Activated CD4-positive, alpha-beta T cell treated with anti-CD3 and anti-CD28 coated beads, Interleukin-2, amount 10 ng/mL, durations not matched to agents 24 days and 14 days (primary cell): ENCODE data around the gene FAIM2. TPM values are rescaled to one million over a fixed set of nuclear protein-coding genes. Genes with fewer than 3 reads are reported as not detected.
A peak's percentile ranks its signal among the peaks of the same experiment; 100 is the strongest.

ENCODE experiments used
- DNase-seq: peaks from one replicate; pipeline ENCODE4 v3.0.0; 2022
- H3K27ac Mint-ChIP-seq: one replicate; pipeline ENCODE4 v1.8.0; 2022; ENCODE audit warnings: mild to moderate bottlenecking, mixed read lengths
- H3K27me3 Mint-ChIP-seq: one replicate; pipeline ENCODE4 v1.8.0; 2022; ENCODE audit warnings: mixed read lengths
- H3K36me3 Mint-ChIP-seq: one replicate; pipeline ENCODE4 v1.8.0; 2022; ENCODE audit warnings: low read depth, mild to moderate bottlenecking, mixed read lengths
- H3K4me1 Mint-ChIP-seq: one replicate; pipeline ENCODE4 v1.8.0; 2021; ENCODE audit warnings: mixed read lengths
- H3K4me3 Mint-ChIP-seq: one replicate; pipeline ENCODE4 v1.8.0; 2022; ENCODE audit warnings: mild to moderate bottlenecking, moderate library complexity, mixed read lengths
- H3K9me3 Mint-ChIP-seq: one replicate; pipeline ENCODE4 v1.8.0; 2021; ENCODE audit warnings: mixed read lengths
- intact Hi-C: fragments of 100-400 bp; cut with micrococcal nuclease; formaldehyde crosslinking; loops from one replicate; pipeline ENCODE4 v1.15.1; 2023
- total RNA-seq: library from RNA; stranded (reverse); gene quantifications from 2 replicates; pipeline ENCODE4 v1.2.3, GENCODE V29; 2022

FAIM2 gene
- 0.30 and 0.54 TPM in 2 replicates for total RNA-seq

DNA sequence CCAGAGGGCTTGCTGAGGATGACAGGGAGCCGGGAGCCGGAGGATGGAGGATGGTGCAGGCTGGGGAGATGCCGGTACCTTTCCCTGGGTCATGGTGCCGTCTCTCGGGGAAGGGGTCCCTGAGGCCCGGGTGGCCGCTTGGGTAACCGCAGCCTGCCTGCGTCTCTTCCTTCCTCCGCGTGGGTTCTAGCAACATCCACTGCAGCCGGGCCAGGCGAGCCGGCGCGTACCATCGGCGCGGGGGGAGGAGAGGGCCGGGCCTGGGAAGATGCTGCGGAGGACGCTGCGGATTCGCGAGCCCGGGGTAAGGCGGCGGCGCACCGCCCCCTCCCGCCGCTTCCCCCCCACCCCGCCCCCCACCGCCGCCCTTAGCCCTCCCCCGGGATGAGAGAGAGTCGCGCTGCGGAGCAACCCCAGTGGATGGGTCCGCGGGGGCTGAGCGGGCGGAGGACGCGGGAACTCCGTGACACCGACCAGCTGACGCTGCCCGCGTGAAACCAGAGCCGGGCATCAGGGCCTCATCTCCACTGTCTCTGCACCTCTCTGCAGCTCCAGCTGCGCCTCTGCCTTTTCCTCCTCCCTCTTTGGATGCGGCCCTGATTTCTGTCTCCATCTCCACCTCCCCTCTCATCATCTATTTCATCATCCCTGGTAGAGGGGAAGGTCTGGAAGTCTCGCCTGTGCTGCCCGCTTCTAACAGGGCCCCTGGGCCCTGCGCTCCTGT is at the start of gene FAIM2:
Gene FAIM2, minus strand, starts transcription at position 201 of the 724 bp plus-strand sequence. Its CDS starts 108 bp downstream, at position 93.
- Mint-ChIP-seq H3K4me1 (peaks cover 9% of the 10 kb centered on the region), H3K36me3 (no peaks in the 10 kb centered on the region), H3K4me3 (peak within 1 kb of the TSS; percentile 80), H3K9me3 (no peaks in the 10 kb centered on the region), H3K27ac (peak within 1 kb of the TSS; percentile 68), H3K27me3 (peaks cover 16% of the 10 kb centered on the region)
- intact Hi-C loops: no loop called here
- DNase-seq: peak; percentile 86

DNA sequence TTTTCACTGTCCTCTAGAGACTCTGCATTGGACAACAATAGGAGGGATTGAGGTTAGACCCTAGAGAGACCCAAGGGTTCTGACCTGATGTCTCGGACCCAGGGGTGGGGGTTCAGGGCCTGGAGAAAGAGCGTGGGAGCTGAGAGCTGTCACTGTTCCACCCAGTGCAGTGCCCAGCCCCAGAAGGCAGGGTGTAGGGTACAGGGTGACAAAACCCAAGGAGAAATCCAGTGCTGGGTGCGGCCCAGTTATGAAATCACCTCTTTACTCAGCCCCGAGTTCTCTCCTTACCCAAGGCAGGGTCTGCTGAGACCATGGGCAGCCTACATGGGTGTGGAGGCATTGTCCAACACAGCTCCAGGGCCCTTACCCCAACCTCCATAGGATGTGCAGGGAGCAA is 49.5 kb upstream of the FAIM2 start:
- intact Hi-C loops: no loop called here
- no peak for DNase-seq
- Mint-ChIP-seq H3K36me3 (no peaks in the 10 kb centered on the region), H3K4me1 (no peaks in the 10 kb centered on the region), H3K27ac (no peak overlapping the region), H3K4me3 (no peak overlapping the region), H3K27me3 (peaks cover 41% of the 10 kb centered on the region), H3K9me3 (no peaks in the 10 kb centered on the region)

DNA sequence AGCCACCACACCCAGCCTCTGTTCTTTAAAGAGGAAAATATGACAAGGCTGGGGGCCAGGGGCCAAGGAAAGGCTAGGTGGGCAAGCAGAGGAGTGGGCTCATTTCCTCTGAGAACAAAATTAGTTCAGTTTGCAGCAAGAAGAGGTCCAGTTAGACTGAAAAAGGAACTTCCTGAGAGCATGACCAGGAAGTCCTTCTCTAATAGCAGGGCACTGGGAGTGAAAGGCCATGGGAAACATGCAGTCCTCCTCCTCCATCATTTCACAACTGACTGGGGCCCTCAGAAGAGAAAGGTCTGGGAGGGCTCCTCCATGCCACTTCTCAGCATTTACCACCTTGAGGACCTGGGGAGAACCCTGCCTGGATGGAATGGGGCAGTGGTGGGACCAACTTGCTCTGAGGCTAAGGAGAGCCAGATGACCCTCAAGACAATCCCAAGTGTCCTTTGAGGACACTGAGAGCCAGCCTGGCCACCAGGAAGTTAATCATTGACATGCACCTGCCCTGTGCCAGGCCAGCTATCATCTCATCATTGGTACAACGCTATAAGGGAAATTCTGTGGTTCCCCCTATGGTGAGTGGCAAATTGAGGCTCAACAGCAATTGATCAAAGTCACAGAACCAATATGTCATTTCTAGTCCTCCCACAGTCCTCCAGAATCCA is 48.8 kb upstream of the FAIM2 start:
- intact Hi-C loops: no loop called here
- H3K27ac Mint-ChIP-seq: no peak overlapping the region
- no peak overlapping the region for H3K4me3 Mint-ChIP-seq
- H3K36me3 Mint-ChIP-seq: no peaks in the 10 kb centered on the region
- H3K4me1 Mint-ChIP-seq: no peaks in the 10 kb centered on the region
- H3K9me3 Mint-ChIP-seq: no peaks in the 10 kb centered on the region
- no peak for DNase-seq
- H3K27me3 Mint-ChIP-seq: peaks cover 35% of the 10 kb centered on the region

GRCh38 chr12:49951411-49952240 is 47.9 kb upstream of the FAIM2 start:
- H3K27ac Mint-ChIP-seq: no peak overlapping the region
- intact Hi-C loops: no loop called here

DNA sequence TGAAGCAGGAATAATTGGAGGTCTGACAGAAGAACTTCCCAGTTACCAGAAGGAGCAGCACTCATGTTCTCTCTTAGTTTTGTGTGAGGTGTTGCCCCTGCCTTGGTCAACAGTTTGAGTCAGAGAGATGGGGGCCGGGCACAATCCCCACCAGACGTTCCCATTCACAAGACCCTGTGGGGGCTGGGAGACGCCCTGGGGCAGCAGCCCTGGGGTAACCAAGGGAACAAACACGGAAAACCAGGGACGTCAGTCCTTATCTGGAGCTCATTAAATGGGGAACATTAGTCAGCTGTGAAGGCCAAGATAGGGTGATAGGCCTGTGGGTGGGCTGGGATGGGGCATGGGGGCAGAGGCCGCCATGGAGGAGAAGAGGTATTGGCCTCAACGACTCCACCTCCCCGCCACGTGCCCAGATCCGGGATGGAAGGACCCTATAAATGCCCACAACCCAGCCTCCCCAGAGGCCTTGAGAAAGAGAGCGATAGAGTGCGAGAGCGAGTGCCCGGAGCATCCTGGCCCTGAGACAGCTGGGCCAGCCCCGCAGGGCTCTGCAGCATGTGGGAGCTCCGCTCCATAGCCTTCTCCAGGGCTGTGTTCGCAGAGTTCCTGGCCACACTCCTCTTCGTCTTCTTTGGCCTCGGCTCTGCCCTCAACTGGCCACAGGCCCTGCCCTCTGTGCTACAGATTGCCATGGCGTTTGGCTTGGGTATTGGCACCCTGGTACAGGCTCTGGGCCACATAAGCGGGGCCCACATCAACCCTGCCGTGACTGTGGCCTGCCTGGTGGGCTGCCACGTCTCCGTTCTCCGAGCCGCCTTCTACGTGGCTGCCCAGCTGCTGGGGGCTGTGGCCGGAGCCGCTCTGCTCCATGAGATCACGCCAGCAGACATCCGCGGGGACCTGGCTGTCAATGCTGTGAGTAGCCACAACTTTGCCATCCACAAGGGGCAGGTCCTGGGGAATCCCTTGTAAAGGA is 46.9 kb upstream of the FAIM2 start, which contains the start of gene AQP2:
Gene AQP2, plus strand, starts transcription at position 465 of the 979 bp plus-strand sequence. Its CDS starts 94 bp downstream, at position 559.
- Mint-ChIP-seq H3K27ac (no peak within 1 kb of the TSS), H3K9me3 (no peaks in the 10 kb centered on the region), H3K4me3 (no peak within 1 kb of the TSS), H3K36me3 (no peaks in the 10 kb centered on the region), H3K27me3 (peaks cover 20% of the 10 kb centered on the region), H3K4me1 (peaks cover 5% of the 10 kb centered on the region)
- intact Hi-C loops: no loop called here
- no peak for DNase-seq

More at GRCh38 chr12:49951411-49952240, 47.9 kb upstream of the FAIM2 start:
- Mint-ChIP-seq H3K9me3 (no peaks in the 10 kb centered on the region), H3K4me3 (no peak overlapping the region), H3K27me3 (peaks cover 27% of the 10 kb centered on the region), H3K36me3 (no peaks in the 10 kb centered on the region), H3K4me1 (no peaks in the 10 kb centered on the region)
- no peak for DNase-seq

DNA sequence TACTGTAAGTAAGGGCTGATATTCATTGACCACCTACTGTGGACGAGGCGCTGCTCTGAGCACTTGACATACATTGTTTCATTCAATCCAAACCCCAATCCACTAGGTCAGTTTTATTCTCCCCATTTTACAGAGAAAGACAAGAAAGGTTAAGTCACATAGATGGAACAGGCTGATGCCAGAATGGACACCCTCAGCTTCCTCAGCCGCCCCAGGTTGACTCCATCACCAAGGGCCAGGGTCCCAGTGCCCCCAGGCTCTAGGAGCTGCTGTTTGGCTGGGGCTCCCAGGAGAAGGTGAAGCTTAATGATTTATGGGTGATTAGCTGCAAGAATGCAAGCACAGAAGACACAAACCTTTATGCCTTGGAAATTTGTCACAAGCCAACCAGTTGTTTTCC is 46.2 kb upstream of the FAIM2 start:
- Mint-ChIP-seq H3K27ac (no peak overlapping the region), H3K36me3 (no peaks in the 10 kb centered on the region), H3K27me3 (peaks cover 18% of the 10 kb centered on the region), H3K4me3 (no peak overlapping the region), H3K9me3 (no peaks in the 10 kb centered on the region), H3K4me1 (peaks cover 11% of the 10 kb centered on the region)
- DNase-seq: no peak
- intact Hi-C loops: no loop called here

DNA sequence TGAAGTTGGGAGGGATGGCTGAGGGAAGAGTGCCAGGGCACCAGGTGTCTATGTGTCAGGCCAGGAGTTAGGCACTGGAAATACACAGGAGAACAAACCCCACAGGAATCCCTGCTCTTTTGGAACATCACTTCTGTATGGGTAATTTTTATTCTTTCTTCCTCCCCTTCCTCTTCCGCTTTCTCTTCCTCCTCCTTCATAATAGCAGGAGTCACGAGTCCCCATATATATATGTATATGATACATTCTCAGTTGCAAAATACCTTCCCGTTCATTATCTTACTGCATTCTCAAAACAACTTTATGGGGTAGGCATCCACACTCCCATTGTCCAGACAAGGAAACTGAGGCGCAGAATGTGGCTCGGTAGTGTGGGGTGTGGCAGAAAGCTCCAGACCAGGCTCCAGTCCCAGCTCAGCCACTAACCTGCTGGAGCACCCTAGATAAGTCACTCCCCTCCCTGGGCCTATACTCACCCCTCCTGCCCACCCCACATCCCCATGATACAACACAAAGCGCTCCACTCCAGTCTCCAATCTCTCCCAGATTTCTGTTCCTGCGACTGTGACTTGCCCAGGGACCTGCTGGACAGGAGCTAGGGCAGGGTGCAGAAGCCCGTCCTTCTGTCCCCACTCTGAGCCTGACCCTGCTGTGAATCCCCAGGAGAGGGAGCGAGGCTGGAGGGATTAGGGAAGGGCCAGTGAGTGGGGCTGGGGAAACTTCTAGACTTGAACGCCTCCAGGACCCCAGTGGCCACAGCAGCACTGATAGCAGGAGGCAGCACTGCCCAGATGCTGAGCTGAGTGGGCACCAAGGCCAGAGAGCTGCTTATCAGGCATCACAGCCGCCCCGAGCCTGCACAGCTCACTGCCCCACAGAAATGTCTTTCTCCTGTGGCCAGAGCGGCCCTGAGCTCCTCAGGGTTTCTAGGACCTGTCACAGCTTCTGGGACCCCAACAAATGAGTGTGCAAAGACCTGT is 45.5 kb upstream of the FAIM2 start:
- intact Hi-C loops: no loop called here
- Mint-ChIP-seq H3K9me3 (no peaks in the 10 kb centered on the region), H3K27ac (no peak overlapping the region), H3K27me3 (peaks cover 11% of the 10 kb centered on the region), H3K36me3 (no peaks in the 10 kb centered on the region), H3K4me3 (no peak overlapping the region), H3K4me1 (peaks cover 16% of the 10 kb centered on the region)
- no peak for DNase-seq

- Mint-ChIP-seq H3K4me1 (peaks cover 19% of the 10 kb centered on the region), H3K36me3 (no peaks in the 10 kb centered on the region), H3K27me3 (peaks cover 6% of the 10 kb centered on the region), H3K4me3 (no peak overlapping the region), H3K27ac (no peak overlapping the region), H3K9me3 (no peaks in the 10 kb centered on the region)
- DNase-seq: no peak
- intact Hi-C loops: no loop called here
Observed at GRCh38 chr12:49947593-49948226, 44.0 kb upstream of the FAIM2 start.

- intact Hi-C loops: no loop called here
- no peak overlapping the region for H3K4me3 Mint-ChIP-seq
- DNase-seq: no peak
- no peak overlapping the region for H3K27ac Mint-ChIP-seq
- H3K9me3 Mint-ChIP-seq: no peaks in the 10 kb centered on the region
- peaks cover 6% of the 10 kb centered on the region for H3K27me3 Mint-ChIP-seq
- peaks cover 20% of the 10 kb centered on the region for H3K4me1 Mint-ChIP-seq
- no peaks in the 10 kb centered on the region for H3K36me3 Mint-ChIP-seq
Observed at GRCh38 chr12:49946497-49946896, 42.8 kb upstream of the FAIM2 start.

DNA sequence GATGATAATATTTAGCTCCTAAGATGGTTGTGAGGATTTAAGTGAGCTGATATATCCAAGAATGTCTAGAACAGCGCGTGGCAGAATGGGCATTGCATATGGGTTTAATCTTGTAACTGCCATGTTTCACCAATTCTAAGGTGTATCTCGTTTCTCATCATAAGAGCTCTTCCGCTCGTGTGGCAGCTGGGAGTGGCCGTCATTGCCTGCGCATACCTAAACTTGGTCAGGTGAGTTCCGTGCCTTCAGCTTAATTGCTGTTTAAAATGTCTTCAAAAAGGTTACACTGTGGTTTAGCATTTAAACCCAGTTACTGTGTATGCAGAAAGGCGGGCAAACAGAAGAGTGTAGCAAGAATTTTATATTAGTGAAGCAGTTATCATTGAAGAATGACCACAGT is 42.4 kb upstream of the FAIM2 start:
- no peaks in the 10 kb centered on the region for H3K36me3 Mint-ChIP-seq
- H3K9me3 Mint-ChIP-seq: no peaks in the 10 kb centered on the region
- H3K27ac Mint-ChIP-seq: no peak overlapping the region
- H3K4me1 Mint-ChIP-seq: peaks cover 20% of the 10 kb centered on the region
- intact Hi-C loops: no loop called here
- peaks cover 6% of the 10 kb centered on the region for H3K27me3 Mint-ChIP-seq
- H3K4me3 Mint-ChIP-seq: no peak overlapping the region
- no peak for DNase-seq

GRCh38 chr12:49945394-49946080 is 41.8 kb upstream of the FAIM2 start:
- peak overlapping the region; percentile 80 for H3K4me3 Mint-ChIP-seq
- H3K9me3 Mint-ChIP-seq: no peaks in the 10 kb centered on the region
- intact Hi-C loops: no loop called here
- no peaks in the 10 kb centered on the region for H3K36me3 Mint-ChIP-seq
- peaks cover 6% of the 10 kb centered on the region for H3K27me3 Mint-ChIP-seq
- H3K4me1 Mint-ChIP-seq: peaks cover 20% of the 10 kb centered on the region
- peak; percentile 94 for DNase-seq
- H3K27ac Mint-ChIP-seq: peak overlapping the region; percentile 94
